Right atrium auricular region (tissue), 2 donors: Measurements from ENCODE around the gene SLC2A13. TPM values are rescaled to one million over a fixed set of nuclear protein-coding genes. Genes with fewer than 3 reads are reported as not detected.

ENCODE experiments used
- DNase-seq: peaks from one replicate; pipeline ENCODE4 v3.0.0-alpha.2; 2019; ENCODE audit warnings: low spot score
- H3K27ac ChIP-seq, 2 donors: fragments of 200-600 bp; sonication (generic); 1 replicate in 1 of 2; 2 replicates in 1 of 2; pipeline ENCODE4 v1.5.1; 2016 to 2019
- H3K27me3 ChIP-seq, 2 donors: fragments of 200-600 bp; sonication (generic); one replicate each; pipeline versions ENCODE4 v1.5.1 to v1.6.0; 2017 to 2019
- H3K36me3 ChIP-seq: fragments of 200-600 bp; sonication (generic); one replicate; pipeline ENCODE4 v1.5.1; 2016
- H3K4me1 ChIP-seq, 2 donors: fragments of 200-600 bp; sonication (generic); one replicate each; pipeline versions ENCODE4 v1.5.1 to v1.6.0; 2017 to 2019
- H3K4me3 ChIP-seq, 2 donors: fragments of 200-600 bp; sonication (generic); 1 replicate in 1 of 2; 2 replicates in 1 of 2; pipeline ENCODE4 v1.5.1; 2017 to 2019; ENCODE audit warnings: mild to moderate bottlenecking in 1 of 2, moderate library complexity in 1 of 2
- H3K9me3 ChIP-seq, 2 donors: fragments of 200-600 bp; sonication (generic); one replicate each; pipeline ENCODE4 v1.5.1; 2019
- total RNA-seq, 2 donors: library from RNA; depleted of rRNA; stranded (reverse); fragments of >200 nt; gene quantifications; one replicate each; pipeline ENCODE4 v1.1.0, GENCODE V29; 2016
- TF ChIP-seq, protein P1 (sequence below), 2 donors: fragments of 200-600 bp; sonication (generic); IDR thresholded peaks; one replicate each; pipeline ENCODE4 v1.5.1; 2019; ENCODE audit warnings: antibody characterized with exemption in 2 of 2

SLC2A13 gene
- total RNA-seq, result 10 to 100 TPM in 1 of 2 donors, 1 to 10 TPM in 1; 8.8 to 14.6 TPM

DNA sequence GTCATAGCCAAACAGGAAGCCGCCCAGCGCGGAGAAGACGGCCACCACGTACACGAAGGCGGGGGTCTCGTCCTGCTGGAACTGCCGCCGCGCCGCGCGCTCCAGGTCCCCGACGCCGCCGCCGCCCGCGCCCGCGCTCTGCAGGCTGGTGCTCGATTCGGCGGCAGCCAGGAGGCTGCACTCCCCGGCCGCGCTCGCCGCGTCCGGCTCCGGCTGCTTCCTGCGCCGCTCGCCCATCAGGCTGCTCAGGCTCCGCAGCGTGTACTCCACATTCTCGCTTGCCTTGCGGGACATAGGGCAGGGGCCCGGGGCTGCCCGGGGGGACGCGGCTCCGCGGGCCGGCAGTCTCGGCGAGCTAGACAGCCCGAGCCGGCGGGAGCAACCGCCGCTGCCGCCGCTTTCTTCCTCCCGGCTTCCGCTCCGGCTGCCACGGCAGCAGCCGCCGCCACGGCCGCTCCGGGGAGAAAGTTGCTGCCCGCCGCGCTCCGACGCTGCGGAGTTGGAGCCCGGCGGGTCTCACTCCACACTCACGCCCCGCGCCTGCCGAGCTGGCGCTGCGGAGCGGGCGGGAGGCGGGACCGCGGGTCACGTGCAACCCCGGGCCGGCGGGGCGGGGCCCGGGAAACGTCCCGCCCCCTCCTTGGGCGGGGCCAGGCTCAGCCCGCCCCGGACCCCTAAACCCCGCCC, at the start of gene SLC2A13:
SLC2A13 (minus strand) TSS at position 567 of the 687 bp plus-strand sequence; CDS start at position 294, 273 bp downstream.
- Histone ChIP-seq H3K4me1 (peaks cover 0 to 30% of the 10 kb centered on the region in 2 donors), H3K36me3 (no peaks in the 10 kb centered on the region), H3K27ac (peak within 1 kb of the TSS; percentile 87), H3K27me3 (no peaks in the 10 kb centered on the region), H3K9me3 (no peaks in the 10 kb centered on the region), H3K4me3 (peak within 1 kb of the TSS; percentile 94 to 99)
- peak; percentile 73 for DNase-seq
- TF ChIP-seq, protein P1, sequence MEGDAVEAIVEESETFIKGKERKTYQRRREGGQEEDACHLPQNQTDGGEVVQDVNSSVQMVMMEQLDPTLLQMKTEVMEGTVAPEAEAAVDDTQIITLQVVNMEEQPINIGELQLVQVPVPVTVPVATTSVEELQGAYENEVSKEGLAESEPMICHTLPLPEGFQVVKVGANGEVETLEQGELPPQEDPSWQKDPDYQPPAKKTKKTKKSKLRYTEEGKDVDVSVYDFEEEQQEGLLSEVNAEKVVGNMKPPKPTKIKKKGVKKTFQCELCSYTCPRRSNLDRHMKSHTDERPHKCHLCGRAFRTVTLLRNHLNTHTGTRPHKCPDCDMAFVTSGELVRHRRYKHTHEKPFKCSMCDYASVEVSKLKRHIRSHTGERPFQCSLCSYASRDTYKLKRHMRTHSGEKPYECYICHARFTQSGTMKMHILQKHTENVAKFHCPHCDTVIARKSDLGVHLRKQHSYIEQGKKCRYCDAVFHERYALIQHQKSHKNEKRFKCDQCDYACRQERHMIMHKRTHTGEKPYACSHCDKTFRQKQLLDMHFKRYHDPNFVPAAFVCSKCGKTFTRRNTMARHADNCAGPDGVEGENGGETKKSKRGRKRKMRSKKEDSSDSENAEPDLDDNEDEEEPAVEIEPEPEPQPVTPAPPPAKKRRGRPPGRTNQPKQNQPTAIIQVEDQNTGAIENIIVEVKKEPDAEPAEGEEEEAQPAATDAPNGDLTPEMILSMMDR (IDR thresholded peaks at IDR 0.05), result no peak

- TF ChIP-seq, protein P1 (IDR thresholded peaks at IDR 0.05), result no peak
- H3K27me3 ChIP-seq, result no peaks in the 10 kb centered on the region
- no peak for DNase-seq
- no peaks in the 10 kb centered on the region for H3K36me3 ChIP-seq
- no peaks in the 10 kb centered on the region for H3K9me3 ChIP-seq
- no peaks in the 10 kb centered on the region for H3K4me1 ChIP-seq
- H3K27ac ChIP-seq, result no peak overlapping the region
- H3K4me3 ChIP-seq, result no peak overlapping the region
Measured at GRCh38 chr12:40154381-40154780, 48.5 kb upstream of the SLC2A13 start.

- DNase-seq, result no peak
- no peaks in the 10 kb centered on the region for H3K36me3 ChIP-seq
- H3K27ac ChIP-seq, result no peak overlapping the region
- no peaks in the 10 kb centered on the region for H3K27me3 ChIP-seq
- no peak overlapping the region for H3K4me3 ChIP-seq
- no peaks in the 10 kb centered on the region for H3K9me3 ChIP-seq
- TF ChIP-seq, protein P1 (IDR thresholded peaks at IDR 0.05), result no peak
- no peaks in the 10 kb centered on the region for H3K4me1 ChIP-seq
Measured at GRCh38 chr12:40153432-40153831, 47.6 kb upstream of the SLC2A13 start.

DNA sequence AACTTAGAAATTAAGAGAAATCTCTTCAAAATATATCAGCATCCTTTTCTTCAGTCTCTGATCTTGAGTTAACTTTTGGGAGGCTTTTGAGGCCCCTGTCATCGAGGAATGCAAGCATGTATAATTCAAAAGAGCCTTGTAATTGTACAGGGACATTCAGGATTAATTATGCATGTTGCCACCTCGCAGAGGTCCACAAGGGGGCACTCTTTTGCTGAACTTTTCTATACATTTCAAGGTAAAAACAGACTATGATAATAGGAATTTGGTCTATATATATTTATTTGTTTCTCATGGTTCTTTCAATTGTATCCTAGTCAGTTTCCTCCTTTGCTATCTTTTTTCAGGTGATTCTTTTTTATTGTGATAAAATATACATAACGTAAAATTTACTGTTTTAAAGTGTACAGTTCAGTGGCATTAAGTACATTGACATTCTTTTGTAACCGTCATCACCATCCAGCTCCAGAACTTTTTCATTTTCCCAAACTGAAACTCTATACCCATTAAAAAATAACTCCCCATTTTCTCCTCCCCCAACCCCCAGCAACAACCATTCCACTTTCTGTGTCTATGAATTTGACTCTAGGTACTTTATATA, 47.0 kb upstream of the SLC2A13 start:
- no peak overlapping the region for H3K27ac ChIP-seq
- H3K9me3 ChIP-seq, result no peaks in the 10 kb centered on the region
- no peaks in the 10 kb centered on the region for H3K36me3 ChIP-seq
- no peaks in the 10 kb centered on the region for H3K4me1 ChIP-seq
- TF ChIP-seq, protein P1 (IDR thresholded peaks at IDR 0.05), result peak; percentile 78 to 83
- peak; percentile 69 for DNase-seq
- no peak overlapping the region for H3K4me3 ChIP-seq
- no peaks in the 10 kb centered on the region for H3K27me3 ChIP-seq

DNA sequence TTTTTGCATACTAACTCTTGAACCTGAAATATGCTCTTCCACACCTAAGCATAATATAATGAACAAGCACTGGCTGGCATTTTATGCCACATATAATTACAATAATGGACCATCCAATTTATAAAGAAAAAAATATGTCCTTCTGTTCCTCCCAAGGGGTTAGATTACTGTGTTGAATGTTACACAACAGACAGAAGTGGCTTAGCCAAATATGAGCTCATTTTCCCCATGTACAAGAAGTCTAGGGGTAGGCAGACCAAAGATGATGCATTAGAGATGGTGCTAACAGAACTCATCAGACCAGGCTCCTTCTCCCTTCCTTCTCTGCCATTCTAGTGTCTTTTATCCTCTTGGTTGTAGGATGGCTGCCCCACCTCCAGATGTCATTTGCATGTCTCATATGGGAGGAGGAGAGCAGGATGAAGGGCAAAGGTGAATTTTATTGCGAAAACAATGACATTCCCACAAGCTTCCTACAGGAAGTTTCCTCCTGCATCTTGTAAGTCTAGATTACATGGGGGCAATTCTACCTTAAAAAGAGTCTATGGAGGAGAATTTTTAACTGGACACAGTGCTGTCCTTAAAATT, 43.9 kb upstream of the SLC2A13 start:
- no peaks in the 10 kb centered on the region for H3K4me1 ChIP-seq
- TF ChIP-seq, protein P1 (IDR thresholded peaks at IDR 0.05), result no peak
- H3K36me3 ChIP-seq, result no peaks in the 10 kb centered on the region
- H3K27me3 ChIP-seq, result no peaks in the 10 kb centered on the region
- H3K27ac ChIP-seq, result no peak overlapping the region
- H3K9me3 ChIP-seq, result no peaks in the 10 kb centered on the region
- DNase-seq, result no peak
- no peak overlapping the region for H3K4me3 ChIP-seq
